Caco-2 (cell line): ENCODE measurements around the gene URM1. TPM values are rescaled to one million over a fixed set of nuclear protein-coding genes. Genes with fewer than 3 reads are reported as not detected.

ENCODE experiments used
- Bru-seq: library from RNA; stranded (reverse); fragments of 400-500 nt; gene quantifications from one replicate; lab custom pipeline; 2021; lab: Mats Ljungman, UMichigan
- BruChase-seq, 2 experiments: library from RNA; stranded (reverse); fragments of 400-500 nt; gene quantifications; one replicate each; lab custom pipeline; 2021; lab: Mats Ljungman, UMichigan
- BruUV-seq: library from RNA; stranded (reverse); fragments of 400-500 nt; replicated peaks from 2 replicates; lab custom pipeline; 2021; lab: Mats Ljungman, UMichigan
- CTCF ChIA-PET: fragments of 300-600 bp; sonication (Branson Sonifier 250); formaldehyde crosslinking; loops from one replicate; lab custom pipeline; 2022; ENCODE audit warnings: antibody characterized with exemption; lab: Charles Lee
- POLR2A ChIA-PET: fragments of 300-600 bp; sonication (Branson Sonifier 250); formaldehyde crosslinking; loops from one replicate; lab custom pipeline; 2022; ENCODE audit warnings: antibody characterized with exemption; lab: Charles Lee
- DNase-seq, 2 experiments: peaks; one replicate each; pipeline versions ENCODE4 v3.0.0 to v3.0.0-alpha.2; 2020 to 2022
- H3K27me3 ChIP-seq: replicated peaks from 2 replicates; pipeline ENCODE4 v1.6.0; 2011; ENCODE audit warnings: low read length; ENCODE audit not compliant: control insufficient read depth, insufficient read depth
- H3K36me3 ChIP-seq: 2 replicates; pipeline ENCODE4 v1.5.1; 2011; ENCODE audit warnings: low read length; ENCODE audit not compliant: control insufficient read depth, insufficient read depth
- H3K4me1 ChIP-seq: fragments of 250-450 bp; sonication (Bioruptor Pico); 2 replicates; pipeline ENCODE4 v1.5.1; 2020; ENCODE audit warnings: mild to moderate bottlenecking
- H3K4me3 ChIP-seq: 2 replicates; pipeline ENCODE4 v1.5.1; 2011; ENCODE audit warnings: low read depth, mild to moderate bottlenecking, control low read depth, low read length
- H3K9me3 ChIP-seq: fragments of 250-450 bp; sonication (Bioruptor Pico); 2 replicates; pipeline ENCODE4 v1.5.1; 2020; ENCODE audit warnings: mild to moderate bottlenecking, moderate library complexity
- H3K27ac Mint-ChIP-seq: one replicate; pipeline ENCODE4 v1.8.0; 2022; ENCODE audit warnings: mixed read lengths; ENCODE audit not compliant: unreplicated experiment
- H3K27me3 Mint-ChIP-seq: one replicate; pipeline ENCODE4 v1.8.0; 2022; ENCODE audit warnings: mixed read lengths; ENCODE audit not compliant: insufficient read depth, unreplicated experiment
- H3K36me3 Mint-ChIP-seq: one replicate; pipeline ENCODE4 v1.8.0; 2022; ENCODE audit warnings: mild to moderate bottlenecking, mixed read lengths; ENCODE audit not compliant: insufficient read depth, unreplicated experiment
- H3K4me1 Mint-ChIP-seq: one replicate; pipeline ENCODE4 v1.8.0; 2022; ENCODE audit warnings: low read depth, mixed read lengths; ENCODE audit not compliant: unreplicated experiment
- H3K4me3 Mint-ChIP-seq: one replicate; pipeline ENCODE4 v1.8.0; 2022; ENCODE audit warnings: mild to moderate bottlenecking, moderate library complexity, mixed read lengths; ENCODE audit not compliant: unreplicated experiment
- H3K9me3 Mint-ChIP-seq: one replicate; pipeline ENCODE4 v1.8.0; 2022; ENCODE audit warnings: mixed read lengths; ENCODE audit not compliant: unreplicated experiment
- intact Hi-C: fragments of 100-400 bp; cut with micrococcal nuclease; formaldehyde crosslinking; loops from one replicate; pipeline ENCODE4 v1.10.0; 2022; ENCODE audit not compliant: unreplicated experiment
- long read RNA-seq: library from polyadenylated mRNA; stranded (forward); transcript quantifications from one replicate; pipeline ENCODE4 v2.0.0, GENCODE V29; 2022
- total RNA-seq: library from RNA; stranded (reverse); gene quantifications from 2 replicates; pipeline ENCODE4 v1.2.3, GENCODE V29; 2022
- TF ChIP-seq, protein P1 (sequence below), 2 experiments: fragments of 200-600 bp in 1 of 2; IDR thresholded peaks; 1 replicate in 1 of 2; 2 replicates in 1 of 2; pipeline versions ENCODE4 v1.5.1 to v1.8.0; 2011 to 2022; ENCODE audit warnings: antibody characterized with exemption in 1 of 2, control low read depth in 1 of 2, inconsistent platforms in 1 of 2, low read depth in 1 of 2, low read length in 1 of 2, mild to moderate bottlenecking in 1 of 2, moderate library complexity in 1 of 2; ENCODE audit not compliant: insufficient read depth in 1 of 2, severe bottlenecking in 1 of 2, unreplicated experiment in 1 of 2

URM1 gene
- 55.9 and 62.7 TPM in 2 replicates for total RNA-seq
- percentile 75 among the genes with signal in this experiment for Bru-seq, nascent RNA
- BruChase-seq, experiment 1, labeled RNA remaining after a 2-hour chase = percentile 65 among the genes with signal in this experiment
- percentile 71 among the genes with signal in this experiment for BruChase-seq, experiment 2, labeled RNA remaining after a 6-hour chase
- long read RNA-seq, transcript URM1-203 (5 exons, 2,650 nt) = major isoform, 77 of 96 reads
- long read RNA-seq, transcript URM1-205 (5 exons, 723 nt) = minor isoform, 5 of 96 reads
- long read RNA-seq, partial matches to known transcripts = 7 of 96 reads
- long read RNA-seq, other reads (novel, unspliced or antisense) = 3 of 96 reads

DNA sequence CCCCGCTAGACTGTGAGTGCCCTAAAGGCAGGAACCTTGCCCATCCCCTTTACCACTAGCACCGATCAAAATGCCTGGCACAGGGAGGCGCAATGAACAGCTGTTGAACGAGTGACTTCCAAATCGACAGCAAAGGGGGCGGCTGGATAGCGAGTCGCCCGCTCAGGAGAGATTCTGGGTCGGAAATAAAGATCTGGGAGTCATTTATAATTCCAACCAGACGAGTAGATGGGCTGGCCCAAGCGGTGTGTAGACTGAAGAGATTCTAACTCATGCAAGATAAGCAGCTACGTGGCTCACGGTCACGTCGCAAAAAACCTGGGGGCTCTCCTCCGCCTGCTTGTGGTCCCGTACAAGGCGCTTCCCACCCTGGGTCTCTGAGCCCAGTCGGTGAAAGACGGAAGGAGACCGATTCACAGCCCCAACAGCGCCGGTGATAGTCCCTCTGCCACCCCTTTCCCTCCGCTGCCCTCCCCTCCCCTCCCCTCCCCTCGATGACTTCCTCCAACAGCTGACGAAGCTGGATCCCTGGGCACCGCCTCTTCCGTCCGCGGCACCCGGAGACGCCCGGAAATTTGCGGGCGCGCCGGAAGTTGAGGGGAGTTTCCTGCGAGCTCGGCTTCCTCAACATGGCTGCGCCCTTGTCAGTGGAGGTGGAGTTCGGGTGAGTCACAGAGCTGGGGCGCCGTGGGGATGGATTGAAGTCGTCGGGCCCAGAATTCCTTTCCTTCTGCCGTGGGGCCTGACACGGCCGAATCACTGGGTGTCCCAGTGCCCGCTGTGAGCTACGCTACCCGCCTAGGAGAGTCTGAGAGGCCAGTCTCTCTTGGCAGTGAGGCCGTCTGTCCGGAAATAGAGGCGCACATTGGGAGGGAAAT, at the start of gene URM1:
URM1 (plus strand) TSS at position 623 of the 878 bp plus-strand sequence; CDS start at position 630, 7 bp downstream.
- TSS peak; percentile 98 for BruUV-seq
- no peaks in the 10 kb centered on the region for H3K9me3 Mint-ChIP-seq
- Histone ChIP-seq H3K4me1 (peaks cover 12% of the 10 kb centered on the region; the same call in 1 of the 2 replicates), H3K27me3 (no peaks in the 10 kb centered on the region), H3K4me3 (peak within 1 kb of the TSS; percentile 100), H3K36me3 (peaks cover 2% of the 10 kb centered on the region; the same call in 1 of the 2 replicates), H3K9me3 (no peaks in the 10 kb centered on the region)
- peak; percentile 93 to 94 for DNase-seq
- peak within 1 kb of the TSS; percentile 71 for H3K27ac Mint-ChIP-seq
- POLR2A ChIA-PET = interaction anchor here (0.5 to 1.5 kb wide), 12 partner anchors 9 to 447 kb away, joined by 4 to 11 read pairs (median 4); partner anchors contain the start of genes ENDOG, GOLGA2, ODF2 and SPTAN1
- peak within 1 kb of the TSS; percentile 79 for H3K4me3 Mint-ChIP-seq
- CTCF ChIA-PET = interaction anchor here (0.6 to 2.7 kb wide), 11 partner anchors 9 to 657 kb away, joined by 3 to 28 read pairs (median 5); partner anchors contain the start of genes CERCAM, SH3GLB2 and SLC27A4
- H3K4me1 Mint-ChIP-seq = peaks cover 14% of the 10 kb centered on the region
- TF ChIP-seq, protein P1, sequence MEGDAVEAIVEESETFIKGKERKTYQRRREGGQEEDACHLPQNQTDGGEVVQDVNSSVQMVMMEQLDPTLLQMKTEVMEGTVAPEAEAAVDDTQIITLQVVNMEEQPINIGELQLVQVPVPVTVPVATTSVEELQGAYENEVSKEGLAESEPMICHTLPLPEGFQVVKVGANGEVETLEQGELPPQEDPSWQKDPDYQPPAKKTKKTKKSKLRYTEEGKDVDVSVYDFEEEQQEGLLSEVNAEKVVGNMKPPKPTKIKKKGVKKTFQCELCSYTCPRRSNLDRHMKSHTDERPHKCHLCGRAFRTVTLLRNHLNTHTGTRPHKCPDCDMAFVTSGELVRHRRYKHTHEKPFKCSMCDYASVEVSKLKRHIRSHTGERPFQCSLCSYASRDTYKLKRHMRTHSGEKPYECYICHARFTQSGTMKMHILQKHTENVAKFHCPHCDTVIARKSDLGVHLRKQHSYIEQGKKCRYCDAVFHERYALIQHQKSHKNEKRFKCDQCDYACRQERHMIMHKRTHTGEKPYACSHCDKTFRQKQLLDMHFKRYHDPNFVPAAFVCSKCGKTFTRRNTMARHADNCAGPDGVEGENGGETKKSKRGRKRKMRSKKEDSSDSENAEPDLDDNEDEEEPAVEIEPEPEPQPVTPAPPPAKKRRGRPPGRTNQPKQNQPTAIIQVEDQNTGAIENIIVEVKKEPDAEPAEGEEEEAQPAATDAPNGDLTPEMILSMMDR (IDR thresholded peaks at IDR 0.05; ENCODE audit: insufficient read depth in 1 of 2, low read depth in 1 of 2, low read length in 1 of 2, severe bottlenecking in 1 of 2, unreplicated experiment in 1 of 2) = no peak
- no peaks in the 10 kb centered on the region for H3K36me3 Mint-ChIP-seq
- intact Hi-C loops = loop anchor here (1.0 to 10.0 kb wide), 2 partner anchors 30 to 134 kb away; partner anchors contain the start of gene GLE1
- no peaks in the 10 kb centered on the region for H3K27me3 Mint-ChIP-seq

DNA sequence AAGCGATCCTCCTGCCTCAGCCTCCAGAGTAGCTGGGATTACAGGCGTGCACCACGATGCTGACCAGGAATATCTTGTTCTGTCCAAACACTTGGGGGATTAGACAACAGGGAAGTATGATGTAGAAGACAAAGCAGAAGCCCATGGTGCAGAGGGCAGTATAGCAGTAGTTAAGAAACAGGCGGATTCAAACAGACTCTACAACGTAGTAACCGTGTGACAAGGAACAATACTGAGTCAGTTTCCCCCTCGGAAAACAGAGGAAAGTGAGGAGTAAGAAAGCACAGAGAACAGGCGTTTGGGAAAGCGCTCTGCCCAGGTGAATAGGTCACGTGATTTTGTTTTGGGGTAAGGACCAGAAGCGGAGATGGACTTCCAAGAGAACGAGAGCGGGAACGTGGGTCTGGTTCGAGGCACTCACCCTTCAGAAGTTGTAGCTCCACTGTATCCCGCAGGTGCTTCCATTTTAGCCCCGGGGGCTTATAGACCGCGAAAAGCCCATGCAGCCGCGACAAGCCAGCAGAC, 49.2 kb upstream of the URM1 start:
- DNase-seq = no peak
- TF ChIP-seq, protein P1 (IDR thresholded peaks at IDR 0.05; ENCODE audit: insufficient read depth in 1 of 2, low read depth in 1 of 2, low read length in 1 of 2, severe bottlenecking in 1 of 2, unreplicated experiment in 1 of 2) = no peak
- Histone ChIP-seq H3K4me1 (0 out of 2 replicates have a peak, but pooled peaks cover 4% of the 10 kb centered on the region), H3K9me3 (no peaks in the 10 kb centered on the region), H3K4me3 (peak overlapping the region; percentile 83), H3K36me3 (no peaks in the 10 kb centered on the region), H3K27me3 (no peaks in the 10 kb centered on the region)
- H3K36me3 Mint-ChIP-seq = peaks cover 30% of the 10 kb centered on the region
- ChIA-PET POLR2A (no interaction called here), CTCF (no interaction called here)
- H3K4me3 Mint-ChIP-seq = peak overlapping the region; percentile 91
- no peaks in the 10 kb centered on the region for H3K9me3 Mint-ChIP-seq
- no peaks in the 10 kb centered on the region for H3K27me3 Mint-ChIP-seq
- intact Hi-C loops = loop anchor here (1.0 kb wide), 1 partner anchor 19 kb away; no protein-coding TSS in a partner anchor
- H3K4me1 Mint-ChIP-seq = no peaks in the 10 kb centered on the region
- peak overlapping the region; percentile 96 for H3K27ac Mint-ChIP-seq
- BruUV-seq = TSS peak; percentile 69
